Measurements from ENCODE around the gene PAK5. TPM values are rescaled to one million over a fixed set of nuclear protein-coding genes. Genes with fewer than 3 reads are reported as not detected.
A peak's percentile ranks its signal among the peaks of the same experiment; 100 is the strongest.

The PAK5 gene
- polyA plus RNA-seq, 1 of the 3 experiments (the other 2 are of a cell fraction), result 0.03 TPM

DNA sequence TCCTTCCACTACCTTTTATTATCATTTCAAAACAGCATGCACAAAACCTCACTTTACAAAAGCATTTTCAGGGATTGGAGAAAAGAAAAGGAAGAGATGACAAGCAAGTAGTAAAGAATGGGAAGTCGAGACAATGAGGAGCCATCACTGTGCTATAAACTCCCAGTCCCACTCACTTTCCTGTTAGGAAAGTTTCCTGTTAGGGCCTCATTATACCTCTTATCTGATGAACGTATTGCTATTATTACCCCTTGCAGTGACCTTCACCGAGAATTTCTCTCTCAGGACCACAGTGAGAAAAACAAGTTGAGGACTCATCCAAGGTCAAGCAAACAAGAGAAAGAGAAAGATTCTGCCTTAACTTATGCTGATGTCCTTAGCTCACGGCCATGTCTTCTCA is 295.7 kb downstream of the PAK5 start:
- Histone ChIP-seq H3K27me3 (ENCODE audit: insufficient read depth) (no peaks in the 10 kb centered on the region), H3K9me3 (no peaks in the 10 kb centered on the region), H3K9ac (no peak overlapping the region), H4K20me1 (ENCODE audit: insufficient read depth) (no peaks in the 10 kb centered on the region), H3K4me2 (peak overlapping the region; percentile 8; the same call in 1 of the 2 replicates), H3K4me3 (ENCODE audit: low read depth in 2 of 2, low read length in 1 of 2) (no peak overlapping the region), H3F3A (replicated peaks; ENCODE audit: insufficient read depth) (peaks cover 6% of the 10 kb centered on the region), H3K36me3 (replicated peaks in 1 of 2; ENCODE audit: control insufficient read depth in 1 of 2, insufficient read depth in 2 of 2, low read length in 1 of 2) (no peaks in the 10 kb centered on the region), H3K79me2 (ENCODE audit: insufficient read depth) (no peaks in the 10 kb centered on the region), H3K27ac (ENCODE audit: low read depth in 2 of 2, low read length in 1 of 2) (peak overlapping the region in 1 of 2 experiments; percentile 73; a peak in 2 of 4 replicates), H2AFZ (ENCODE audit: low read depth) (peak overlapping the region; percentile 60), H3K9me2 (no peaks in the 10 kb centered on the region), H3K4me1 (ENCODE audit: control insufficient read depth in 1 of 2, insufficient read depth in 2 of 2, low read depth in 1 of 2, low read length in 1 of 2) (0 out of 4 replicates have a peak, but pooled peaks cover 0 to 7% of the 10 kb centered on the region in 2 experiments)
- DNase-seq, result no peak
- TF ChIP-seq ELF1 (IDR thresholded peaks at IDR 0.05) (no peak), SMC3 (IDR thresholded peaks at IDR 0.05; ENCODE audit: low read depth, low read length) (no peak), FOXM1 (IDR thresholded peaks at IDR 0.05; ENCODE audit: low read depth) (no peak), GABPA (IDR thresholded peaks at IDR 0.05; ENCODE audit: low read depth) (no peak), TAF1 (IDR thresholded peaks at IDR 0.05; ENCODE audit: borderline replicate concordance, low read depth, low read length) (no peak), TEAD4 (IDR thresholded peaks at IDR 0.05; ENCODE audit: borderline replicate concordance, insufficient read depth) (no peak), POLR2AphosphoS5 (IDR thresholded peaks at IDR 0.05; ENCODE audit: low read depth, low read length) (no peak)
- TF ChIP-seq, protein P1, sequence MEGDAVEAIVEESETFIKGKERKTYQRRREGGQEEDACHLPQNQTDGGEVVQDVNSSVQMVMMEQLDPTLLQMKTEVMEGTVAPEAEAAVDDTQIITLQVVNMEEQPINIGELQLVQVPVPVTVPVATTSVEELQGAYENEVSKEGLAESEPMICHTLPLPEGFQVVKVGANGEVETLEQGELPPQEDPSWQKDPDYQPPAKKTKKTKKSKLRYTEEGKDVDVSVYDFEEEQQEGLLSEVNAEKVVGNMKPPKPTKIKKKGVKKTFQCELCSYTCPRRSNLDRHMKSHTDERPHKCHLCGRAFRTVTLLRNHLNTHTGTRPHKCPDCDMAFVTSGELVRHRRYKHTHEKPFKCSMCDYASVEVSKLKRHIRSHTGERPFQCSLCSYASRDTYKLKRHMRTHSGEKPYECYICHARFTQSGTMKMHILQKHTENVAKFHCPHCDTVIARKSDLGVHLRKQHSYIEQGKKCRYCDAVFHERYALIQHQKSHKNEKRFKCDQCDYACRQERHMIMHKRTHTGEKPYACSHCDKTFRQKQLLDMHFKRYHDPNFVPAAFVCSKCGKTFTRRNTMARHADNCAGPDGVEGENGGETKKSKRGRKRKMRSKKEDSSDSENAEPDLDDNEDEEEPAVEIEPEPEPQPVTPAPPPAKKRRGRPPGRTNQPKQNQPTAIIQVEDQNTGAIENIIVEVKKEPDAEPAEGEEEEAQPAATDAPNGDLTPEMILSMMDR (IDR thresholded peaks at IDR 0.05), result no peak
- TF ChIP-seq, protein P2, sequence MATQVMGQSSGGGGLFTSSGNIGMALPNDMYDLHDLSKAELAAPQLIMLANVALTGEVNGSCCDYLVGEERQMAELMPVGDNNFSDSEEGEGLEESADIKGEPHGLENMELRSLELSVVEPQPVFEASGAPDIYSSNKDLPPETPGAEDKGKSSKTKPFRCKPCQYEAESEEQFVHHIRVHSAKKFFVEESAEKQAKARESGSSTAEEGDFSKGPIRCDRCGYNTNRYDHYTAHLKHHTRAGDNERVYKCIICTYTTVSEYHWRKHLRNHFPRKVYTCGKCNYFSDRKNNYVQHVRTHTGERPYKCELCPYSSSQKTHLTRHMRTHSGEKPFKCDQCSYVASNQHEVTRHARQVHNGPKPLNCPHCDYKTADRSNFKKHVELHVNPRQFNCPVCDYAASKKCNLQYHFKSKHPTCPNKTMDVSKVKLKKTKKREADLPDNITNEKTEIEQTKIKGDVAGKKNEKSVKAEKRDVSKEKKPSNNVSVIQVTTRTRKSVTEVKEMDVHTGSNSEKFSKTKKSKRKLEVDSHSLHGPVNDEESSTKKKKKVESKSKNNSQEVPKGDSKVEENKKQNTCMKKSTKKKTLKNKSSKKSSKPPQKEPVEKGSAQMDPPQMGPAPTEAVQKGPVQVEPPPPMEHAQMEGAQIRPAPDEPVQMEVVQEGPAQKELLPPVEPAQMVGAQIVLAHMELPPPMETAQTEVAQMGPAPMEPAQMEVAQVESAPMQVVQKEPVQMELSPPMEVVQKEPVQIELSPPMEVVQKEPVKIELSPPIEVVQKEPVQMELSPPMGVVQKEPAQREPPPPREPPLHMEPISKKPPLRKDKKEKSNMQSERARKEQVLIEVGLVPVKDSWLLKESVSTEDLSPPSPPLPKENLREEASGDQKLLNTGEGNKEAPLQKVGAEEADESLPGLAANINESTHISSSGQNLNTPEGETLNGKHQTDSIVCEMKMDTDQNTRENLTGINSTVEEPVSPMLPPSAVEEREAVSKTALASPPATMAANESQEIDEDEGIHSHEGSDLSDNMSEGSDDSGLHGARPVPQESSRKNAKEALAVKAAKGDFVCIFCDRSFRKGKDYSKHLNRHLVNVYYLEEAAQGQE (IDR thresholded peaks at IDR 0.05; ENCODE audit: low read depth, low read length), result no peak
- WGBS (ENCODE audit: low lambda C conversion rate), result 43% methylated on average over 4 of the region's 4 CpGs
- CTCF ChIA-PET, result interaction anchor here (0.7 to 1.7 kb wide), 3 partner anchors 25 to 884 kb away, joined by 3 to 5 read pairs (median 4); no protein-coding TSS in a partner anchor
- POLR2A ChIA-PET, result no interaction called here

DNA sequence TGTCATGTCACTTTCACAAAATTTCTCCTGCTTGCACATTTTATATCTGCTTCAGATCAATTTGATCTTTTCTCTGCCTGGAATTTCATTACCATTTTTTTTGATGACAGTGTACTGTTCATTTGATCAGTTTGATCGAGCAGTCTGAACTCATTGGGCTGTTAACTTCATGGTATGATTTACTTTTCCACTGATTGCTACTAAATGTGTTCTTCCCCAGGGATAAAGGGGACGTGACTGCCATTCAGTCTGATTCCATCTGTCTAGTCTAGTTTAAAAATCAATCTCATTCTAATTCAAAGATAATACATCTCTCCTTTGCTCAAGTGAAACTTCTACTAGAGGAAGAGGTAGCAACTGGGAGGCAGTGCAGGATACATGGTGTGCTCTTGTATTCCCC is 303.4 kb downstream of the PAK5 start:
- H3K79me2 ChIP-seq (ENCODE audit: insufficient read depth), result no peaks in the 10 kb centered on the region
- DNase-seq, result no peak
- no peaks in the 10 kb centered on the region for H3K9me3 ChIP-seq
- ChIA-PET POLR2A (no interaction called here), CTCF (no interaction called here)
- H3K4me1 ChIP-seq (ENCODE audit: control insufficient read depth in 1 of 2, insufficient read depth in 2 of 2, low read depth in 1 of 2, low read length in 1 of 2), result peaks cover 15 to 28% of the 10 kb centered on the region in 2 experiments
- no peak overlapping the region for H3K27ac ChIP-seq (ENCODE audit: low read depth in 2 of 2, low read length in 1 of 2)
- H3K9ac ChIP-seq, result no peak overlapping the region
- H2AFZ ChIP-seq (ENCODE audit: low read depth), result no peak overlapping the region
- peaks cover 15% of the 10 kb centered on the region for H3F3A ChIP-seq (replicated peaks; ENCODE audit: insufficient read depth)
- H4K20me1 ChIP-seq (ENCODE audit: insufficient read depth), result no peaks in the 10 kb centered on the region
- H3K4me2 ChIP-seq, result no peak overlapping the region
- no peaks in the 10 kb centered on the region for H3K27me3 ChIP-seq (ENCODE audit: insufficient read depth)
- WGBS (ENCODE audit: low lambda C conversion rate), result 65% methylated on average over 2 of the region's 2 CpGs
- H3K4me3 ChIP-seq (ENCODE audit: low read depth in 2 of 2, low read length in 1 of 2), result no peak overlapping the region
- no peaks in the 10 kb centered on the region for H3K36me3 ChIP-seq (replicated peaks in 1 of 2; ENCODE audit: control insufficient read depth in 1 of 2, insufficient read depth in 2 of 2, low read length in 1 of 2)
- H3K9me2 ChIP-seq, result no peaks in the 10 kb centered on the region
- TF ChIP-seq SIN3A (IDR thresholded peaks at IDR 0.05; ENCODE audit: borderline replicate concordance, low read depth, low read length) (no peak), YY1 (IDR thresholded peaks at IDR 0.05; ENCODE audit: low read depth) (no peak), MXI1 (IDR thresholded peaks at IDR 0.05; ENCODE audit: low read depth, low read length) (no peak), JUND (IDR thresholded peaks at IDR 0.05) (no peak), TEAD4 (IDR thresholded peaks at IDR 0.05; ENCODE audit: borderline replicate concordance, insufficient read depth) (no peak), ELF1 (IDR thresholded peaks at IDR 0.05) (no peak), RXRA (IDR thresholded peaks at IDR 0.05; ENCODE audit: borderline replicate concordance, low read depth) (no peak), POLR2AphosphoS5 (IDR thresholded peaks at IDR 0.05; ENCODE audit: low read depth, low read length) (no peak), MEF2A (IDR thresholded peaks at IDR 0.05; ENCODE audit: borderline replicate concordance, low read depth) (no peak), NFIC (IDR thresholded peaks at IDR 0.05; ENCODE audit: borderline replicate concordance) (no peak)
- TF ChIP-seq, protein P3, sequence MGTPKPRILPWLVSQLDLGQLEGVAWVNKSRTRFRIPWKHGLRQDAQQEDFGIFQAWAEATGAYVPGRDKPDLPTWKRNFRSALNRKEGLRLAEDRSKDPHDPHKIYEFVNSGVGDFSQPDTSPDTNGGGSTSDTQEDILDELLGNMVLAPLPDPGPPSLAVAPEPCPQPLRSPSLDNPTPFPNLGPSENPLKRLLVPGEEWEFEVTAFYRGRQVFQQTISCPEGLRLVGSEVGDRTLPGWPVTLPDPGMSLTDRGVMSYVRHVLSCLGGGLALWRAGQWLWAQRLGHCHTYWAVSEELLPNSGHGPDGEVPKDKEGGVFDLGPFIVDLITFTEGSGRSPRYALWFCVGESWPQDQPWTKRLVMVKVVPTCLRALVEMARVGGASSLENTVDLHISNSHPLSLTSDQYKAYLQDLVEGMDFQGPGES (IDR thresholded peaks at IDR 0.05; ENCODE audit: low read depth, low read length), result no peak
- TF ChIP-seq, protein P4, sequence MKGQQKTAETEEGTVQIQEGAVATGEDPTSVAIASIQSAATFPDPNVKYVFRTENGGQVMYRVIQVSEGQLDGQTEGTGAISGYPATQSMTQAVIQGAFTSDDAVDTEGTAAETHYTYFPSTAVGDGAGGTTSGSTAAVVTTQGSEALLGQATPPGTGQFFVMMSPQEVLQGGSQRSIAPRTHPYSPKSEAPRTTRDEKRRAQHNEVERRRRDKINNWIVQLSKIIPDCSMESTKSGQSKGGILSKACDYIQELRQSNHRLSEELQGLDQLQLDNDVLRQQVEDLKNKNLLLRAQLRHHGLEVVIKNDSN (IDR thresholded peaks at IDR 0.05; ENCODE audit: borderline replicate concordance, low read depth), result no peak
- TF ChIP-seq, protein P5, sequence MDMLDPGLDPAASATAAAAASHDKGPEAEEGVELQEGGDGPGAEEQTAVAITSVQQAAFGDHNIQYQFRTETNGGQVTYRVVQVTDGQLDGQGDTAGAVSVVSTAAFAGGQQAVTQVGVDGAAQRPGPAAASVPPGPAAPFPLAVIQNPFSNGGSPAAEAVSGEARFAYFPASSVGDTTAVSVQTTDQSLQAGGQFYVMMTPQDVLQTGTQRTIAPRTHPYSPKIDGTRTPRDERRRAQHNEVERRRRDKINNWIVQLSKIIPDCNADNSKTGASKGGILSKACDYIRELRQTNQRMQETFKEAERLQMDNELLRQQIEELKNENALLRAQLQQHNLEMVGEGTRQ (IDR thresholded peaks at IDR 0.05; ENCODE audit: borderline replicate concordance, low read depth, low read length), result no peak
- TF ChIP-seq, protein P6, sequence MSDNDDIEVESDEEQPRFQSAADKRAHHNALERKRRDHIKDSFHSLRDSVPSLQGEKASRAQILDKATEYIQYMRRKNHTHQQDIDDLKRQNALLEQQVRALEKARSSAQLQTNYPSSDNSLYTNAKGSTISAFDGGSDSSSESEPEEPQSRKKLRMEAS (IDR thresholded peaks at IDR 0.05; ENCODE audit: low read depth), result no peak

All from SK-N-SH (cell line).